Stimulated activated CD8-positive, alpha-beta memory T cell treated with anti-CD3 and anti-CD28 coated beads, Interleukin-15, amount 100 ng/mL, for 24 hours (primary cell): ENCODE results near the gene PACRG.

Experiments
- DNase-seq: peaks from one replicate; pipeline ENCODE4 v3.0.0-alpha.2; 2020; ENCODE audit warnings: low read depth

Gene PACRG

DNA sequence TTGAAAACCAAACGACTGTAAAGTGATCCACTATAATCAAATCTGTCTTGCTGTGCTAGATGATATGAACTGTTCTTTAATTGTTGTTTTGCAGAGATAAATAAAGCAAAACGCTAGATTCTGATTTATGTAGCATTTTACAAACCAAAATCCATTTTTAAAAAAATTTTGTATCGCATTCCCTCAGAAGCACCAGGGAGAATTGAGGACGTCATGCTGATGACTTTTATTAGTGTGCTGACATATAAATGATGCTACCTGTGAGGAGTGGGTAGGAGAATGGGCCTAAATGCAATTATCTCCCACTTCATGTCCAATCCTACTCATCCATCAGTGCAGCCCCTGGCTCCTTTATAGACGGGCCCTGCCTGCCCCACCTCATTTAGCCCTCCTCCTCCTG is 282.4 kb downstream of the PACRG start:
- DNase-seq, result no peak

DNA sequence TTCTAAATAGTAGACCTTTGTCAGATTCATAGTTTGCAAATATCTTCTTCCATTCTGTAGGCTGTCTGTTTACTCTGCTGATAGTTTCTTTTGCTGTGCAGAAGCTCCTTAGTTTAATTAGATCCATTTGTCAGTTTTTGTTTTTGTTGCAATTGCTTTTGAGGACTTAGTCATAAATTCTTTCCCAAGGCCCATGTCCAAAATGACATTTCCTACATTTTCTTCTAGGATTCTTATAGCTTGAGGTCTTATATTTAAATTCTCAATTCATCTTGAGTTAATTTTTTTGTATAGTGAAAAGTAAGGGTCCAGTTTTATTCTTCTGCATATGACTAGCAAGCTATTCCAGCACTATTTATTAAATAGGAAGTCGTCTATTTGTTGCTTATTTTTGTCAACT is 287.0 kb downstream of the PACRG start:
- DNase-seq, result no peak

DNA sequence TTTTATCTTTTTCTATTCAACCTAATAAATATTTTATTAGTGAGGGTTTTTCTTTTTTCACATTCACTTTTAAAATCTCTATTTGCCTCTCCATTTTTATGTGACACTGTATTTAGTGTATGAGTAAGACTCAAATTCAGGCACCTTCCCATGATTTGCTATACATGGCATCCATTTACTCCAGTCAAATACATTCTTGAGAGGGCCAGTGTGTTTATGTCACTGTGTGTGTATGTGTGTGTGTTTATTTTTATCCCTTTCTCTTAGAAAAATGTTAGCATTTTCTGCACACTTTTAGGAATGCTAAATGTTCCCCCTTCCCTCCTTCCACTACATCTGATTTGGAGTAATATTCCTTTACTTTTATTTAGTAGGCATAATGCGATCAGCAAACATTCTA is 290.0 kb downstream of the PACRG start:
- DNase-seq, result no peak

DNA sequence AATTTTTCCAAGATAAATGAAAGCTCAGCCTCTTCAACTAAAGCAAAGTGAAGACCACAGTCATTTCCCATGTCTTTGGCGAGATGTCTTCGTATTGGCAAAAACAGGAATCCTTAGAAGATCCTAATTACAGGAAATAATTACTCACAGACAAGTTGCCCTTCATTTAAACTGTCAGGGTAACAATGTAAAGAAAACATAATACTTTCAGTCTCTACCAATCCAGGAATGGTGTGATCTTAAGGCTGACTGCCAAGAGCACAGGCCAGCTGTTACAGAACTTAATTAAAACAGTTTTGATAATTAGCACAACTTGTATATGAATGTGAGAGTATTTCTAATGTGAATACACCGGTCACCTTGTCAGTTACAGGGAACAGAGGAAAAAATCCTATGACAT is 292.2 kb downstream of the PACRG start:
- DNase-seq, result no peak

DNA sequence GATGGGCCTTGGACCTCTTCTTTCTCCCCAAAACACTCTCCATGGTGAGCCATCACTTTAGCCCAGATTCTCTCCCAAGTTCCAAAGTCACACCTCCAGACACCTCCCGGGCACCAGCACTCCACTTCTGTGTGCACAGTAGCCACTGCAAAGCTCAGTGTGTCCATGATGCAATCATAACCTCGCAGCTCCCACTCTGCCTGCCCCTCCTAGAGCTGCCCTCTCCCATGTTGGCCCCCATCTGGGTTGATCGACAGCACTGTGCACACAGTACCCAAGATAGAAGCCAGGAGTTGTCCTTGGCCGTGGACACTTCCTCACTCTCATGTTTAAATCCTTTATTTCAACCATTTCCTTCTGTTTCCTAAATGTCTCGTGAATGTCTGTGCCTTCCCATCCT is 293.3 kb downstream of the PACRG start:
- no peak for DNase-seq

DNA sequence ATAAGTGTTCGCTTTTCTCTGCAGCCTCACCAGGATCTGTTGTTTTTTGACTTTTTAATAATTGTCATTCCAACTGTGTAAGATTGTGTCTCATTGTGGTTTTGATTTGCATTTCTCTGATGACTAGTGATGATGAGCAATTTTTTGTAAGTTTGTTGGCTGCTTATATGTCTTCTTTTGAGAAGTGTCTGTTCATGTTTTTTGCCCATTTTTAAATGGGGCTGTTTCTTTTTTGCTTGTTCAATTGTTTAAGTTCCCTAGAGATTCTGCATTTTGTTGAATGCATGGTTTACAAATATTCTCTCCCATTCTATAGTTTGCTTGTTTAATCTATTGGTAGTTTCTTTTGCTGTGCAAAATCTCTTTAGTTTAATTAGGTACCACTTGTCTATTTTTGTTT is 295.9 kb downstream of the PACRG start:
- DNase-seq, result no peak

DNA sequence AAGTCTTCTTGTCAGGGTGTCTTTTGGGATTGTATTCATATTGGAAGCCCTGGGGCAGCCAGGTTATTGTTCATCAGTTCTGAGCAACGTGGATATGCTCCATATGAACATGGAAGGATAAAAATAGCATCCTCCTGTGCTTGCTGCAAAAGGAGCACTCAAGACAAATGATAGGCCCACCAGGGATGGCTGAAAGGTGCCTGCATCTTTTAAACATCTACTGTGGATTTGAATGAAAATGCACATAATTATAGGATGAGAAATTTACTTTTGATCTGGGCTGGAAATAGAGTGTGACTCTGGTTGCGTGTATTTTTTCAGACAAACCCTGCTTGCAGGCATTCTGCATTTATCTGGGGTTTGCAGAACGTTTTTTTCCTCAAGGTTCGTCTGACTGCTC is 299.1 kb downstream of the PACRG start:
- no peak for DNase-seq

DNA sequence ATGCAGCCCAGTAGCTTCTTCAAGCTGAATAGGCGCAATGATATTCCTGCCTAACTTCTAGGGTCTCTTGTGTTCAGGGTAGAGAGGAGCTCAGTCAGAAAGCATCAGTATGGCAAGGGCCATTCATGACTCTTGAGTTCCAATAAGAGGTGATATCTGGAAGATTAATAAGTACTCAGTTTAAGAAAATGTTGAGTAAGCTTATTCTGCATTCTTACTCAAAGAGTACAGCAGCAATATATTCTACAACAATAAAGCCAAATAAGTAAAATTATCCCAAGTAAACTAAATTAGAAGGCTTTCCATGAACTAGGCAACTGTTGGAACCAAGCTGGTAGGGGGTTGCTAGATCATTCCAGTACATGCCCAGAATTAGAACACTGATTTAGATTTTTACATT is 303.2 kb downstream of the PACRG start:
- DNase-seq, result no peak

DNA sequence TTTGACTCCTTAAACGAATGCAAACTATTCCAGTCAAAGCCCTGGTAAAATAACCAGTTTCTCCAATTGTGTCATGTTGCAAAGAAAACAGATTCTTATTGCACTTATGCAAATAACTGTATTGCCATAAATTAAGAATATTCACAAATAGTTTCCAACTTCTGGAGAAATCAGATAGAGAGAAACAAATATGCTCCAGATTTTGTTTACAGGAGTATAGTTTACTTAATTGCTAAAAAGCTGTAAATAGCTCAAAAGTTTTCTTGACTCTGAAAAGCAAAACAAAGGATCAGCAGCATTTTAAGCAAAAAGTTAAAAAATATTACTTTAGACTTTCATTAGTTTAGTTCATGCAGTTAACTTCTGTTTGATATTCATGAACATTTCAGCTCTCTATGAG is 304.2 kb downstream of the PACRG start:
- DNase-seq, result no peak

DNA sequence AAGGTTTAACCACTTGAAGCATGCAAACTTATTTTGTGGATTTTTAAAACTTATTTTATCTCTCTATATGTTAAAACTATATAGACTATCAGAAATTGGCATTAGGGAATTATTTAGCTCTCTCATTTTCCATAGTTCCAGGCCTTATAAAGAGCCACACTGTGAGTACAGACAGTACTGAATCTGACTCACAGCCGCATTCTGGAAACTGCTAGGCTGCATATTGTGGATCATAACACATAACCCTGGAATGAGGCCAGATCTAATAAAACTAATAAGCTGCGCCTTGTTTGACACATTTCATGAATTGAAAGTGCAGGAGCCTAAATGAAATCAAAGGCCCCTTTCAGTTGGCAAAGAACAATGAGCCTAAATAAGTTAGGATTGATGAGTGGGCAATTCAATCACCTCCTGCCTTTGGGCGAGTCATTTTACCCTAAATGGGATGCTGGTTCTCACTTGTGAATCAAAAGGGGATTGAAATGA is 308.4 kb downstream of the PACRG start:
- DNase-seq, result no peak

DNA sequence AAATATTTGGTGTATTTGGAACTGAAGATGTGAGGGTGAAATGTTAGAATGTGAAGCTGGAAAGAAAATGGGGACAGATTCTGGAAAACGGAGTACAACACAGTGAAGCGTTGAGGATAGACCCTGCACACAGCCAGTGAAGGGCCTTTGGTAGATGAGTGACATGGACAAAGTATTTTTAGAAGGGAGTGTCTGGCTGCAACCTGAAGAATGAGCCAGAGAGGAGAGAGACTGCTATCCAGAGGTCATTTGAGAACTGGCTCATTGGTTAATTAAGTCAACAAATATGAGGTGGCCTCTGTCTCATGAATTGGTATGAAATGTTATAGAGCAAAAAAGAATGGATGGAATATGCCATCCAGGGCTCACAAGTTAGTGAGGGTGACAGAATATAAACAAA is 310.5 kb downstream of the PACRG start:
- DNase-seq, result no peak

DNA sequence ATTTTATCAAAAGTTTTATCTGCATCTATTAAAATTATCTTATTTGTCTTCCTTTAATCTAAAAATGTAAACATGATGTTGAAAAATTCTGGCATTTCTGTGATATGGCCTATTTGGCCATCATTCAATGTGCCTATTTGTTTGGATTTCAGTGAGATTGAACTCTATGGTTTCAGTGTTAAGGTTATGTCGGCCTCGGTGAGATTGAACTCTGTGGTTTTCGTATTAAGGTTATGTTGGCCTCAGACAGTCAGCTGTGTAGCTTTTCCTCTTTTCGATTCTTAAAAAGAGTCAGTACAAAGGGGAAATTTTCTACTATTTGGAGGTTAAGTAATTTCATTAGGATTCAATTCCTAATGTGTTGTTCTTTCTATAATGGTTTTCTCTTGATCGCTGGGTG is 320.6 kb downstream of the PACRG start:
- no peak for DNase-seq

DNA sequence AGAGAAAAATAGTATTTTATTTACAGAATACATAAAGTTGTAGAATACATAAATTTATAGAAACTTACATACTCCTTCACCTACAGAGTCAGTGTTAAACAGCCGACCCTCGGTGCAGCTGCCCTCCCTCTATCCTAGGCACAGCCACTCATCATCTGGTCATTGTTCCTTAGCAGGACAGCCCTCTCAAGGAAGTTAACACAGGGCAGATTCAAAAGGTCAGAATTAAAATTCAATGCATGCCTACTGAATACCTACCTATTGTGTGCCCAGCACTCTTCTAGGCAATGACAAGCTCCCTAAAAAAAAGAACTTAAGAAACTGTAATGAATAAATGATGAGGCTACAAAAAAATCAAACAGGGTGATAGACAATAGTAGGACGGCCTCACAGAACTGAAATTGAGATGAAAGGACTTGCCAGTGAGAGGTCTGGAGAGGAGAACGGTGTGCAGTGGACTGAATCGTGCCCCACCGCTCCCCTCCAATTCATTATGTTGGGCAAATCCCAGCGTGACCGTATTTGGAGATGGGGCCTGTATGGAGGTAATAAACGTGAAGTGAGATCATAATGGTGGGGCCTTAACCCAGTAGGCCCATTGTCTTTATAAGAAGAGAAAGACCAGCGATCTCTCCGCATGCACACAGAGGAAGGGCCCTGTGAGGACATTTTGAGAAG is 326.0 kb downstream of the PACRG start:
- no peak for DNase-seq

DNA sequence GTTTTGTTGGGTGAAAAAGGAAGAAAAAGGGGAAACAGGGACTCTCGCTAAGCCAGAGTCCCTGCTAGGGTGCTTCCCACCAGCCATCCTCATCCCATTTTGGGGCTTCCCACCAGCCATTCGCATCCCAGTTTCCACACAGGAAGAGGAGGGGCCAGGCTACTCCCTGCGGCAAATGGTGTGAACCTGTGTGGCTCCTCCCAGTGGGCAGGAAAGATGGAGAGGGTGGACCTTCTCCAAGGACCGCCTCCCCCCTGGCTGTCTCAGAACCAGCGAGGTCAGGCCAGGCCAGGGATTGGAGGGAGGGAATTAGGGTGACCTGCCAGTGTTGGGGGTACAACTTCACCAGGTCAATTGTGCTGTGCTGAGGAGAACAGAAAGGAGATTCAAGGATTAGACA is 326.9 kb downstream of the PACRG start:
- DNase-seq, result no peak

DNA sequence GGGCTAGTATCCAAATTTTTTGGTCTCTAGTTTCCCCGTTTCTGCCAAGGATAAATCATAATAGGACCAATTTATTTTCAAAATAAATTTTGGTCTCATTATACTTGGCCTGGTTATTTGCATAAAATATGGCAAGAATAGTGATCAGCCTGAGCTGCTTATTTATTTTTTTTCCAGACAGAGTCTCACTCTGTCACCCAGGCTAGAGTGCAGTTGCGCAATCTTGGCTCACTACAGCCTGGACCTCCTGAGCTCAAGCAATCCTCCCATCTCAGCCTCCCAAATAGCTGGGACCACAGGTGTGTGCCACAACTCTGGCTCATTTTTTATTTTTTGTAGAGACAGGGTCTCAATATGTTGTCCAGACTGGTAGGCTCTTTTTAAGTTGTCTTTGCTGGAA is 329.5 kb downstream of the PACRG start:
- no peak for DNase-seq

DNA sequence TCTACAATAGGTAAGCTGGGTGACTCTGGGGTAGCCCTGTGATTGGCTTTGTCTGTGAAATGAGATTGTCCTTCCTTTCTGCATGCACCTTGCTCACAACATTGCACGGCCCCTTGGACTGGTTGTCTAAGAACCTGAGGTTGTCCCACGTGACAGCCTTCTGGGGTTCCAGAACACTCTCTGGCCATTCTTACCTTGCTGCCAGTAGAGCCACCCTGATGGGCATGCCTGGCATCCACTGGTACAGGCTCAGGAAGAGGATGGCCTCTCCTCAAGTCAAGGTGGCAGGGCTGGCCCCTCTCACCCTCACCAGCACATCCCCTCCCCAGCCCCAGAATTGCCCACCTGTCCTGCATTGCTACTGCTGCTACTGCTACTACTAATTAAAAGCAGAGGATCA is 335.0 kb downstream of the PACRG start:
- DNase-seq, result no peak

DNA sequence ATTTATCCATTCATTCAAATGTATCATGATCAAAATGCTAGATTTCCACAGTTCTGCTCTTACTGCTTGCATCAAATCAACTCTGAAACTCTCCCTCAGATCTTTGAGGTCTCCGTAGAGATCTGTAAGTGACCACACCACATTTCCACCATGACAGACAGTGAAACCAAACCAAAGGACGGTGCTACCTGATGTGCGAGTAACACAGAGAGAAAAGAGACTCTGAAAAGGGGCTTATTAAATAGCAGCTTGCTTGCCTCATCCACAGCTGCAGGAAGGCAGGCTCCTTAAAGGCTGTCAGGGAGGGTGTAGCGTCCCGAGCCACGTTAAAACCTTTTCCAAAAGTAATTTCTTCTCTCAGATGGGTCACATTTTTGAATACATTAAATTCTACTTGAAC is 335.8 kb downstream of the PACRG start:
- DNase-seq, result no peak

DNA sequence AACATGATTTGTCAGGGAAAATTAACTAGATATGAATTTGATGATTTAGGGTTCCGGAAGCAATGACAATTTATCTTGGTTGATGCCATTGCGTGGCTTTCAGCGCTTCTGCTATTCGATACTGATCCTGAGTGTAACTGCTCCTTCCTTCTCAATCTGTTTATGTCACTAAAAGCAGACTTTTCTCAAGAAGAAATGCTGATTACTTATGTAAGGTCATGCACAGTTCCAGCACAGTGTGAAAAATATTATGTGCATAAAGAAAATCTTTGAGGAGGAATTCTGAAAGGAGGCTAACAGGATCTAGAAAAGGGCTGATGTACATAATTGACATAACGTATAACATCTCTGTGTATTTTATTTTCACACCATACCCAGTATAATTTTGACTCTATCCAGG is 336.6 kb downstream of the PACRG start:
- DNase-seq, result no peak

DNA sequence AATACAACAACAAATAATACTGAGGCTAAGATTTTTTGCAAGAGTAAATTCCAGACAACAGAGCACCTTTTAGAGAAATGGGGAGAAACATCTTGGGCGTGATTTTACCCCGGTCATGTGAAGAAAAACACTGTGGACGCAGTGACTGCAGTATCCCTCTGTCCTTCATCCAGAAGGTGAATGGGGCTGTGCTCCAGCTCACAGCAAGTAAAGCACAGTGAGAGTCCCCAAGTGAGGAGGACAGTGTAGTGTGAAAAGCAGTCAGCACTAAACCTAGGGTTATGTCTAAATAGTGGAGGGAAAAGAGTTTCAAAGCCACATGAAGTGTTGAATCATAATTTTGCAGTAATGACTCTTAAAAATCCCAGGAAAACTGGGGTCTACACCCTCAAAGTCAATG is 338.4 kb downstream of the PACRG start:
- DNase-seq, result no peak

DNA sequence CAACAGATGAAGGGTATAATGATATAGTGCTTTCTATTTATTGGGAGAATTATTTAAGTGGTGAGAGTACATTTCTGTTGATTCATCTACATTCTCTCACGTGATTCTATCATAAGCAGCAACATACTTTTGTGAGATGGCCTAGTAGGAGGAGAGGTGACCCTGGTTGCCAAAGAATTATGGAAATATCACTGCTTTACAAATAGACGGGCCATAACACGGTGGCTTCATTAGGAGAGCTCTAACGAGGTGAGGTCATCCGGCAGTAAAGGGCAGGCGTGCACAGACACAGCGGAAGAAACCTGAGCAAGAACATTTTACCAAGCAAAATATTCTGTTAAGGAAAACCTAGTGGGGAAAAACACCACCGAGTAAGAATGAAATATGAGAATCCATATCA is 349.4 kb downstream of the PACRG start:
- DNase-seq, result no peak

DNA sequence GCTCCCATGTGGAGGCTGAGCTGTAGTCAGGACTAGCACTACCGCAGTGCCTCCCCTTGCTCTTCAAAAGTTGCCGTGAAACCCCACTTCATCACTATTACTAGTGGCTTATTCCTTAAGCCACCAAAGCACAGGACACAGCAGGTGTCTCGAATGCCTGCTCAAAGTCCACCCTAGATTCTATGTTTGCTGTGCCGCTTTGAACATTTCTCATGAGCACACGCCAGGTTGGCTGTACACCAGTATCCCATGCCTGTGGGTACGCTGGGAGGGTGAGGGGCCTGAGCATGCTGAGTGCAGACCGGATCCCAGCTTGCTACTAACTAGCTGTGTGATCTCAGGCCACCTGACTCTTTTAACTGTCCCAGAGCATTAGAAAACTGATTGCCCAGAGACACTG is 350.9 kb downstream of the PACRG start:
- no peak for DNase-seq

DNA sequence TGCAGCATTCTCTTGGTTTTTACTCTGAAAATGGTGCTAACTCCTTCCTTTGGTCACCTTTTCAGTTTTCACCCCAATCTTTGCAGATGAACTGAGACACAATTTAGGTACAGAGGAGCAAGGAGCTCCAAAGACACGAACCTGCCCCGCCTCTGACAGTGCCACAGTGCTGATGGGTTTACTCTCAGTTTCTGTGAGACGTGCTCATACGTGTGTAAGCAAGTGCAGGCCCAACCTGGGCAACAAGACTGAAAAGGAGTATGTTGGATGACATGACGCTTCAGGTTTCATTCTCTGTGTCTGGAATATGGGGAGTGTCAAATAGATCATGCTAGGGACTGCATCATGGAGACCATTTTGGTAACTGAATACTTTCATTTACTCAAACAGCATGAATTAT is 352.5 kb downstream of the PACRG start:
- no peak for DNase-seq

DNA sequence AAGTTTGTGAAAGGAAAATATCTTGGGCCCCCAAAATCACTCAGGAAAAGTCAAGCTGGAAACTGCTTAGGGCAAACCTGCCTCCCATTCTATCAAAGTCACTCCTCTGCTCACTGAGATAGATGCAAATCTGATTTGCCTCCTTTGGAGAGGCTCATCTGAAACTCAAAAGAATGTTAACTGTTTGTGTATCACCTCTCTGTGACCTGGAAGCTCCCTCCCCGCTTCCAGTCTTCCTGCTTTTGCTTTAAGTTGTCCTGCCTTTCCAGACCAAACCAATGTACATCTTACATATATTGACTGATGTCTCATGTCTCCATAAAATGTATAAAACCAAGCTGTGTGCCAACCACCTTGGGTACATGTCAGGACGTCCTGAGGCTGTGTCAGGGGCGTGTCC is 355.4 kb downstream of the PACRG start:
- DNase-seq, result no peak

DNA sequence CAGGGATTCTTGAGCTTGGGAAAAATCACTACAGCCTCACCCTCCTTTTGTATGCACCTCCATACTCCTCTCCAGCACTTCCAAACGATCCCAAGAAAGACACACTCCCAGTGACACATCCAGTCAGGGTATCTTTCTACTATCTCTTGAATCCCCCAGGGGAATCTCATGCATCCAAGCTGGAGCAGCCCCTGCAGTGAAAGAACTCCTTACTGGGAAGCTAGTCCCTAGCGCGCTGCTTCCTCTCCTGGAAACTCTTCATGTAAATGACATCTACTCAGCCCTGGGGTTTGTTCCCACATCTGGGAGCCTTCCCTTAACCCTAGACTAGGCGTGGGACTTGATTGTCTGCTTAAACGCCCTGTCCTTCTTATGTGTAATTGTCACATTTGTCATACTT is 357.7 kb downstream of the PACRG start:
- no peak for DNase-seq
